NCI-H128 (cell line): ENCODE measurements around the gene PLXND1.

Experiments
- DNase-seq: peaks from one replicate; lab custom pipeline; 2025; ENCODE audit not compliant: unreplicated experiment; lab: John Stamatoyannopoulos, UW

The PLXND1 gene

GRCh38 chr3:129567176-129567705, 39.2 kb downstream of the PLXND1 start:
- DNase-seq: no peak

- DNase-seq: no peak
Measured at GRCh38 chr3:129565902-129566301, 40.6 kb downstream of the PLXND1 start.

GRCh38 chr3:129564981-129565644, 41.4 kb downstream of the PLXND1 start:
- DNase-seq: no peak

- DNase-seq: no peak
Measured at GRCh38 chr3:129563850-129564535, 42.5 kb downstream of the PLXND1 start.

GRCh38 chr3:129563332-129563731, 43.1 kb downstream of the PLXND1 start:
- DNase-seq: no peak

- DNase-seq: no peak
Measured at GRCh38 chr3:129562803-129563202, 43.7 kb downstream of the PLXND1 start.

- DNase-seq: no peak
Measured at GRCh38 chr3:129561619-129562248, 44.7 kb downstream of the PLXND1 start.

GRCh38 chr3:129560911-129561594, 45.4 kb downstream of the PLXND1 start:
- no peak for DNase-seq

- DNase-seq: no peak
Measured at GRCh38 chr3:129560269-129560787, 46.1 kb downstream of the PLXND1 start.

- no peak for DNase-seq
Measured at GRCh38 chr3:129559565-129560079, 46.9 kb downstream of the PLXND1 start.

- no peak for DNase-seq
Measured at GRCh38 chr3:129558772-129559564, 47.5 kb downstream of the PLXND1 start.

GRCh38 chr3:129558081-129558771, 48.2 kb downstream of the PLXND1 start:
- DNase-seq: no peak

GRCh38 chr3:129557548-129557894, 49.0 kb downstream of the PLXND1 start:
- DNase-seq: no peak

GRCh38 chr3:129556890-129557547, 49.5 kb downstream of the PLXND1 start:
- DNase-seq: no peak

GRCh38 chr3:129556358-129556695, 50.1 kb downstream of the PLXND1 start:
- no peak for DNase-seq

- no peak for DNase-seq
Measured at GRCh38 chr3:129555616-129556357, 50.7 kb downstream of the PLXND1 start.

GRCh38 chr3:129555153-129555550, 51.3 kb downstream of the PLXND1 start:
- no peak for DNase-seq

GRCh38 chr3:129554356-129555152, 51.9 kb downstream of the PLXND1 start:
- DNase-seq: no peak
